GM10248 (cell line): ENCODE measurements around the gene EXD3.

Experiments used
- CTCF ChIA-PET: fragments of 300-600 bp; sonication (Branson Sonifier 250); formaldehyde crosslinking; extraction: SDS; loops from one replicate; lab custom pipeline; 2021; ENCODE audit warnings: antibody characterized with exemption; lab: Yijun Ruan, JAX
- POLR2A ChIA-PET: fragments of 350-650 bp; sonication (Branson Sonifier 250); formaldehyde crosslinking; extraction: SDS; loops from one replicate; lab custom pipeline; 2020; ENCODE audit warnings: antibody characterized with exemption; lab: Yijun Ruan, JAX
- DNase-seq: peaks from one replicate; pipeline ENCODE4 v3.0.0; 2012; ENCODE audit errors: extremely low spot score
- TF ChIP-seq, protein P1 (sequence below): IDR thresholded peaks from 2 replicates; pipeline ENCODE4 v1.5.1; 2012; ENCODE audit warnings: mild to moderate bottlenecking, low read depth; ENCODE audit errors: extremely low read depth, missing control alignments, control extremely low read depth

The EXD3 gene

GRCh38 chr9:137272241-137273094 is 150.5 kb downstream of the EXD3 start:
- no peak for DNase-seq
- POLR2A ChIA-PET, result no interaction called here
- TF ChIP-seq, protein P1, sequence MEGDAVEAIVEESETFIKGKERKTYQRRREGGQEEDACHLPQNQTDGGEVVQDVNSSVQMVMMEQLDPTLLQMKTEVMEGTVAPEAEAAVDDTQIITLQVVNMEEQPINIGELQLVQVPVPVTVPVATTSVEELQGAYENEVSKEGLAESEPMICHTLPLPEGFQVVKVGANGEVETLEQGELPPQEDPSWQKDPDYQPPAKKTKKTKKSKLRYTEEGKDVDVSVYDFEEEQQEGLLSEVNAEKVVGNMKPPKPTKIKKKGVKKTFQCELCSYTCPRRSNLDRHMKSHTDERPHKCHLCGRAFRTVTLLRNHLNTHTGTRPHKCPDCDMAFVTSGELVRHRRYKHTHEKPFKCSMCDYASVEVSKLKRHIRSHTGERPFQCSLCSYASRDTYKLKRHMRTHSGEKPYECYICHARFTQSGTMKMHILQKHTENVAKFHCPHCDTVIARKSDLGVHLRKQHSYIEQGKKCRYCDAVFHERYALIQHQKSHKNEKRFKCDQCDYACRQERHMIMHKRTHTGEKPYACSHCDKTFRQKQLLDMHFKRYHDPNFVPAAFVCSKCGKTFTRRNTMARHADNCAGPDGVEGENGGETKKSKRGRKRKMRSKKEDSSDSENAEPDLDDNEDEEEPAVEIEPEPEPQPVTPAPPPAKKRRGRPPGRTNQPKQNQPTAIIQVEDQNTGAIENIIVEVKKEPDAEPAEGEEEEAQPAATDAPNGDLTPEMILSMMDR, result no peak
- CTCF ChIA-PET, result interaction anchor here (1.5 to 1.6 kb wide), 2 partner anchors 12 to 14 kb away, joined by 5 to 7 read pairs; no protein-coding TSS in a partner anchor

GRCh38 chr9:137271696-137272076 is 151.3 kb downstream of the EXD3 start:
- DNase-seq, result no peak
- TF ChIP-seq, protein P1, result no peak
- ChIA-PET CTCF (interaction anchor here (1.5 to 1.6 kb wide), 2 partner anchors 11 to 15 kb away, joined by 5 to 7 read pairs; no protein-coding TSS in a partner anchor), POLR2A (no interaction called here)

DNA sequence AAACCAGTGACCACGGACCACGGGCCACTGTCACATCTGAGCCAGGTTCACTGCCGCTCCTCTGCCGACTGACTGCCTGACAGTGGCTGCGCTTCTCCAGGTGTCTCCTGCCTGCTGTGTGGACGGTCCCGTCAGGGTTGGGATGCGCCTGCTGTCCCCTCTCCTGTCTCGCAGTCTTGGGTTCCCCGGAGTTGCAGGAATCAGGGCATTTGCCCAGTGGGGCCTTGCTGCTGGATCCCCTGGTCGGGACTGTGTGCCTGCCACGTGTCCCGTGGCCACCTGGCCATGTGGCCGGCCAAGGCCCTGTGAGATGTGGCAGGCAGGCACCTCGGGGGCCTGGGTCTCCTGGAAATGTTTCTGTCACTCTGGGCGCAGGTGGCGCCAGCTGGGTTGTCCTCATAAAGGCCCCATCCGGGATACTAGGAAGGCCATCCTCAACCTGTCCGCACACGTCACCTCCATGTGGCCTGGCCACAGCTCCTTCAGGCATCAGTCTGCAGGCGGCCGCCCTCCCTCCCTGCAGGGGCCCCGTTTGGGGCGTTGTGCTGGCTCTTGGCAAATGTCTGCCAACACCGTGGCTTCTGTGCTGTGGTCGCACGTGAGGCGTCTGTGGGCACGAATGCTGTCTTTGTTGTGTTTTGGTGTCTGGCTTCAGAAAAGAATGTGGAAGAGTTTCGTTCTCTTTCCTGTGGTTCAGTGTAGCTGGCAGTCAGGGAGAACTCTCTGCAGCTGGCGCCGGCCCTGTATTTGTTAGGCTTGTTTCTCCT is 151.8 kb downstream of the EXD3 start:
- ChIA-PET CTCF (interaction anchor here (0.9 to 1.6 kb wide), 2 partner anchors 16 to 31 kb away, joined by 3 to 5 read pairs; partner anchors contain the start of gene NRARP), POLR2A (no interaction called here)
- TF ChIP-seq, protein P1, result no peak
- no peak for DNase-seq

DNA sequence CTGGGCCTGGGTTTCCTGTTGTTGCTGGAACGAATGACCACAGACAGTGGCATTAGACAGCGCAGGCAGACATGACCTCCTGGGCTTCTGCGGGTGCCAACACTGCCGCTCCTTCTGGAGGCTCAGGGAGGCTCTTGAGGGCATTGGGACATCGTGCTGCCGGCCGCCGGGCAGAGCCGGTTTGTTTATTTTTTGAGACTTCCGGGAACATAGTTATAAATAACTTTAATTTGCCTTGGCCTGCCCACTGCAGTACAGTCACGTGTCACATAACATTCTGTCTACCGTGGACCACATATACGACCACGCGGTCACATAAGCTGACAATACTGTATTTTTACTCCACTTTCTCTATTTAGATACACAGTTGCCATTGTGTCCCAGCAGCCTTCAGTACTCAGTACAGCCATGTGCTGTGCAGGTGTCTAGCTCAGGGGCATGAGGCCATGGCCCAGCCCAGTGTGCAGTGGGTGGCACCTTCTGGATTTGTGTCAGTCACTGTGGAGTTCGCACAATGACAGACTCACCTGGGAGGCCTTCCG is 153.7 kb downstream of the EXD3 start:
- ChIA-PET POLR2A (interaction anchor here (1.1 kb wide), 1 partner anchor 28 kb away, joined by 6 read pairs; the partner anchor contains the start of gene TUBB4B), CTCF (interaction anchor here (0.9 to 1.1 kb wide), 2 partner anchors 8 to 10 kb away, joined by 3 to 4 read pairs; partner anchors contain the start of gene TOR4A)
- TF ChIP-seq, protein P1, result no peak
- no peak for DNase-seq

DNA sequence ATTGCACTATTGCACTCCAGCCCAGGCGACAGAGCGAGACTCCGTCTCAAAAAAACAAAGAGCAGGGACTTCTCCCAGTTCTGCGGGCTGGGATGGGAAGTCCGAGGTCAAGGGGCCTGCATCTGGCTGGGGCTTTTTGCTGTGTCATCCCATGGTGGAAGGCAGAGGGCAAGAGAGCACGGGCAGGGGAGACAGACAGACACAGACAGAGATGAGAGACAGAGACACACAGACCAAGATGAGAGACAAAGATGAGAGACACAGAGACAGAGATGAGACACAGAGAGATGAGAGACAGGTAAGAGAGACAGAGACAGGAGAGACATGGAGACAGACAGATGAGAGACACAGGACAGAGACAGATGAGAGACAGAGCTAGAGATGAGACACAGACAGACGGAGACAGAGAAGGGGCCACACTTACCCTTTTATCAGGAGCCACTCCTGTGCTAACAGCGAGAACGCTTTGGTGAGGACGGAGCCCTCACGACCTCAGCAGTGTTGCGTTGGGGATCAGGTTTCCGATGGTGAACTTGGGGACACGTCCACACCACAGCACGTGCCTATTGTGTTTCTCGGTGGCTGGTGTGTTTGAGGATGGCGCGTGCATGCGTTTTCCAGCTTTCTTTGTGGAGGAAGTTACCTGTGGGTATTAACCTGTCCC is 154.3 kb downstream of the EXD3 start:
- TF ChIP-seq, protein P1, result no peak
- ChIA-PET CTCF (interaction anchor here (0.9 to 1.1 kb wide), 2 partner anchors 9 to 10 kb away, joined by 3 to 4 read pairs; partner anchors contain the start of gene TOR4A), POLR2A (interaction anchor here (1.0 to 1.1 kb wide), 2 partner anchors 28 kb away, joined by 3 to 6 read pairs; partner anchors contain the start of gene TUBB4B)
- DNase-seq, result no peak
